ENCODE measurements around the gene G6PC2.

DNA sequence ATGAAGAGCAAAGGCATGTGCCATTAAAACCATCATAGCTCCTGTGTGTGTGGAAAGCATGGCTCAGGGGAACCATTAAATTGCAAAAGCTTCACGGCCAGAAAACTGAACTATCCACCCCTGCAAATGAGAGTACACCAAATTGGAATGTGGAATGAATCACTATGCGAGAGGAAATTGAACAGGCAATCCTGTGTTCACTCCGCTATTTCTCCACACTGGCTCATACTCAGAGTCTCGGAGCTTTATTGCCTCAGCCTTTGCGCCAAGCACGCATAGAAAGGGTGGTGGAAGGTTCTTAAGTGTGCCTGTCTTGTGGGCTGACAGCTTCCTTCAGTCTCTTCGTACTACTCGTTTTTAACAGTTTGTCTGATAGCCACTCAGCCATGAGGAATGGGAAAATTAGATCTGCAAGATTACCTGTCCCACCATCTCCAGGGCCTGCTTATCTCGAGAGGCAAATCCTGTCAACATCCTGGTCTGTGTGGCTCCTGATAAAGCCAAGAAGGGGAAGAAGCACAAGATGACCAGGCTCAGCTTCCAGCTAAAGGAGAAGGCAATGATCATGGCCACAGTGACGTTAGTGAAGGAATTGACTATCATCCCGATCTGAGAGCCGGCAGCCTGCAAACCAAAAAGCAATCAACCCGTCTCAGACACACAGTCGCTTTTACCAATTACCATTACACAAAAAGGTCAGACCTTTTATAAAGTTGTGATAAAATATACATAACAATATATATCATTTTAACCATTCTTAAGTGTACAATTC is 34.9 kb downstream of the G6PC2 start:
- TF ChIP-seq, protein P1, sequence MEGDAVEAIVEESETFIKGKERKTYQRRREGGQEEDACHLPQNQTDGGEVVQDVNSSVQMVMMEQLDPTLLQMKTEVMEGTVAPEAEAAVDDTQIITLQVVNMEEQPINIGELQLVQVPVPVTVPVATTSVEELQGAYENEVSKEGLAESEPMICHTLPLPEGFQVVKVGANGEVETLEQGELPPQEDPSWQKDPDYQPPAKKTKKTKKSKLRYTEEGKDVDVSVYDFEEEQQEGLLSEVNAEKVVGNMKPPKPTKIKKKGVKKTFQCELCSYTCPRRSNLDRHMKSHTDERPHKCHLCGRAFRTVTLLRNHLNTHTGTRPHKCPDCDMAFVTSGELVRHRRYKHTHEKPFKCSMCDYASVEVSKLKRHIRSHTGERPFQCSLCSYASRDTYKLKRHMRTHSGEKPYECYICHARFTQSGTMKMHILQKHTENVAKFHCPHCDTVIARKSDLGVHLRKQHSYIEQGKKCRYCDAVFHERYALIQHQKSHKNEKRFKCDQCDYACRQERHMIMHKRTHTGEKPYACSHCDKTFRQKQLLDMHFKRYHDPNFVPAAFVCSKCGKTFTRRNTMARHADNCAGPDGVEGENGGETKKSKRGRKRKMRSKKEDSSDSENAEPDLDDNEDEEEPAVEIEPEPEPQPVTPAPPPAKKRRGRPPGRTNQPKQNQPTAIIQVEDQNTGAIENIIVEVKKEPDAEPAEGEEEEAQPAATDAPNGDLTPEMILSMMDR (conservative IDR thresholded peaks at IDR 0.05 in 1 of 2, IDR thresholded peaks at IDR 0.05 in 1 of 2; ENCODE audit: extremely low read depth in 1 of 2, insufficient read depth in 1 of 2, low read depth in 1 of 2, low read length in 2 of 2): no peak
- TF ChIP-seq EZH2 (IDR thresholded peaks at IDR 0.05; ENCODE audit: borderline replicate concordance, low read length): no peak
